OCI-LY7 (cell line): ENCODE data around the gene EIF4EBP2. TPM values are rescaled to one million over a fixed set of nuclear protein-coding genes. Genes with fewer than 3 reads are reported as not detected.

Source experiments
- BruUV-seq: library from RNA; stranded (reverse); fragments of 400-500 nt; replicated peaks from 2 replicates; lab custom pipeline; 2021; lab: Mats Ljungman, UMichigan
- CTCF ChIA-PET: fragments of 300-600 bp; sonication (Branson Sonifier 250); formaldehyde crosslinking; loops from one replicate; lab custom pipeline; 2022; ENCODE audit warnings: antibody characterized with exemption; ENCODE audit not compliant: unreplicated experiment; lab: Charles Lee
- POLR2A ChIA-PET: fragments of 300-600 bp; sonication (Branson Sonifier 250); formaldehyde crosslinking; loops from one replicate; lab custom pipeline; 2022; ENCODE audit warnings: antibody characterized with exemption; lab: Charles Lee
- DNase-seq: peaks from one replicate; pipeline ENCODE4 v3.0.0-alpha.2; 2015; ENCODE audit warnings: low spot score
- H2AFZ ChIP-seq: fragments of 200-600 bp; sonication (generic), shearing (Covaris generic); 2 replicates; pipeline ENCODE4 v1.6.1; 2014; ENCODE audit warnings: mild to moderate bottlenecking, antibody characterized with exemption, low read length, moderate library complexity
- H3K27ac ChIP-seq: fragments of 200-600 bp; sonication (generic); 2 replicates; pipeline ENCODE4 v1.5.1; 2014; ENCODE audit warnings: mixed run types, low read depth, mild to moderate bottlenecking, moderate library complexity, low read length, inconsistent platforms; ENCODE audit not compliant: poor library complexity, severe bottlenecking
- H3K36me3 ChIP-seq: fragments of 200-600 bp; sonication (generic); 2 replicates; pipeline ENCODE4 v1.6.1; 2014; ENCODE audit warnings: mild to moderate bottlenecking, antibody characterized with exemption, low read length, moderate library complexity, mixed read lengths; ENCODE audit not compliant: insufficient read depth
- H3K4me1 ChIP-seq: fragments of 200-600 bp; sonication (generic); 2 replicates; pipeline ENCODE4 v1.5.1; 2014; ENCODE audit warnings: mild to moderate bottlenecking, low read length; ENCODE audit not compliant: insufficient read depth, poor library complexity, severe bottlenecking
- H3K4me2 ChIP-seq: fragments of 200-600 bp; sonication (generic); 2 replicates; pipeline ENCODE4 v1.6.1; 2014; ENCODE audit warnings: mild to moderate bottlenecking, low read length
- H3K4me3 ChIP-seq: fragments of 200-600 bp; sonication (generic); 2 replicates; pipeline ENCODE4 v1.5.1; 2014; ENCODE audit warnings: mild to moderate bottlenecking, low read depth, low read length; ENCODE audit not compliant: poor library complexity, severe bottlenecking
- H3K79me2 ChIP-seq: fragments of 200-600 bp; sonication (generic); 2 replicates; pipeline ENCODE4 v1.6.1; 2016; ENCODE audit warnings: low read depth, mild to moderate bottlenecking, low read length, moderate library complexity, mixed read lengths; ENCODE audit not compliant: insufficient read depth
- H3K9me2 ChIP-seq: fragments of 200-600 bp; sonication (generic); 2 replicates; pipeline ENCODE4 v1.6.1; 2016; ENCODE audit warnings: mild to moderate bottlenecking, low read length, mixed read lengths; ENCODE audit not compliant: insufficient read depth
- H3K9me3 ChIP-seq: fragments of 200-600 bp; sonication (generic); 2 replicates; pipeline ENCODE4 v1.6.1; 2014; ENCODE audit warnings: mild to moderate bottlenecking, mixed run types, low read length, mixed read lengths
- H4K20me1 ChIP-seq: fragments of 200-600 bp; sonication (generic); 2 replicates; pipeline ENCODE4 v1.6.1; 2014; ENCODE audit warnings: mild to moderate bottlenecking, antibody characterized with exemption, low read length, moderate library complexity, mixed read lengths; ENCODE audit not compliant: insufficient read depth
- CTCF ChIP-seq: fragments of 200-600 bp; sonication (generic); conservative IDR thresholded peaks from 2 replicates; pipeline ENCODE4 v1.5.1; 2014; ENCODE audit warnings: mild to moderate bottlenecking, antibody characterized with exemption, low read length, moderate library complexity, mixed read lengths
- EZH2phosphoT487 ChIP-seq: fragments of 200-600 bp; sonication (generic); IDR thresholded peaks from 2 replicates; pipeline ENCODE4 v1.6.1; 2018; ENCODE audit warnings: low read depth, borderline replicate concordance, mild to moderate bottlenecking, mixed run types, antibody characterized with exemption, low read length, moderate library complexity, mixed read lengths
- intact Hi-C: fragments of 100-400 bp; cut with micrococcal nuclease; formaldehyde crosslinking; loops from one replicate; pipeline ENCODE4 v1.10.0; 2022; ENCODE audit not compliant: unreplicated experiment
- total RNA-seq, 2 experiments: library from RNA; depleted of rRNA in 1 of 2; stranded (reverse); fragments of >200 nt in 1 of 2; shearing (Covaris generic) in 1 of 2; gene quantifications; 2 replicates each; pipeline ENCODE4 v1.2.3, GENCODE V29; 2014 to 2022

The EIF4EBP2 gene
- total RNA-seq, 2 experiments from 2014 or later = 24.5 to 59.8 TPM

- Histone ChIP-seq H3K79me2 (no peaks in the 10 kb centered on the region), H3K4me3 (no peak overlapping the region), H3K9me3 (no peaks in the 10 kb centered on the region), H3K27ac (no peak overlapping the region), H3K4me1 (no peaks in the 10 kb centered on the region), H3K4me2 (no peak overlapping the region), H3K36me3 (no peaks in the 10 kb centered on the region), H3K9me2 (no peaks in the 10 kb centered on the region), H2AFZ (no peak overlapping the region), H4K20me1 (no peaks in the 10 kb centered on the region)
- BruUV-seq = no TSS peak
- POLR2A ChIA-PET = interaction anchor here (0.6 to 1.2 kb wide), 3 partner anchors 9 to 52 kb away, joined by 3 to 4 read pairs (median 3); no protein-coding TSS in a partner anchor
- CTCF ChIA-PET = no interaction called here
- TF ChIP-seq EZH2phosphoT487 (no peak), CTCF (no peak)
- intact Hi-C loops = no loop called here
- DNase-seq = no peak
Measured at GRCh38 chr10:70455213-70455630, 51.3 kb downstream of the EIF4EBP2 start.

- BruUV-seq = no TSS peak
- CTCF ChIA-PET = interaction anchor here (0.5 kb wide), 1 partner anchor 415 kb away, joined by 4 read pairs; no protein-coding TSS in a partner anchor
Measured at GRCh38 chr10:70456164-70456563, 52.2 kb downstream of the EIF4EBP2 start.

More at GRCh38 chr10:70456164-70456563, 52.2 kb downstream of the EIF4EBP2 start:
- intact Hi-C loops = no loop called here
- Histone ChIP-seq H3K27ac (no peak overlapping the region), H3K9me2 (no peaks in the 10 kb centered on the region), H2AFZ (no peak overlapping the region), H3K9me3 (no peaks in the 10 kb centered on the region), H3K4me2 (no peak overlapping the region), H4K20me1 (no peaks in the 10 kb centered on the region), H3K36me3 (no peaks in the 10 kb centered on the region), H3K4me3 (no peak overlapping the region), H3K79me2 (no peaks in the 10 kb centered on the region), H3K4me1 (no peaks in the 10 kb centered on the region)
- no peak for DNase-seq
- TF ChIP-seq CTCF (no peak), EZH2phosphoT487 (no peak)
- POLR2A ChIA-PET = interaction anchor here (0.5 to 1.1 kb wide), 5 partner anchors 8 to 138 kb away, joined by 3 to 4 read pairs (median 4); no protein-coding TSS in a partner anchor
